ENCODE data around the gene KCNQ2.

DNA sequence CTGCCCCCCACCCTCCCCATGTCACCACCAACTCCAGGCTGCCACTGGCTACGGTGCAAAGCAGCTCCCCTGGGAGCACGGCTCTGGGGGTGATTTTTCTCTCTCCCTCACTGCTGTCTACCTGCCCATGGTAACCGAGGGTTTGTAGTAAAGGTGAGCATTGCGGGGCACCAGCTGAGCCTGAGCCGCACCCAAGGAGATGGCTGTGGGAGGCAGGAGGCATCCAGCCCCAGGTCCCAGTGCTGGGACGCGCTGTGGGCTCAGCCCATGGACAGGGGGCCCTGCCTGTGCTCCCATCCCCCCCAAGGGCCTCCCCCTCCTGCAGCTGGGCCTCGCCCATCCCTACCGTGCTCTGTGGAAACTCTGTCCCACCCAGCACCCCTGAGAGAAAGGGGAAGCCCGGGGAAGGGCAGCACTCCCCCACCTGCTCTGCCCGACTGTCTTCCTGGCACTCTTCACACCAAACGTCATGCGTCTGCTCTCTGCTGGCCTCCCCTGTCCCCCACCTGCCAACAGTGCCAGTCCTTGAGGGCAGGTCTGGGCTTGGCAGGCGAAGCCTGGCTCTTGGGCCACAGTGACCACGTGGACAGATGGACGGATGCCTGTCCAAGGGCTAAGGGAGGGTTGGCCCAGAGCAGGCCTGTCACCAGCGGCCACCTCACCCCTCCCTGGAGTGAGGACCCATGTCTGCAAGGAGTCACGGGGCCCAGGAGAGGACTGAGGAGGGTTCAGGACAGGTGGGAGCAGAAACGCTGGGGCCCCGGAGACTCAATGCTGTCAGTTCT is 107.5 kb downstream of the KCNQ2 start:
- TF ChIP-seq, protein P1, sequence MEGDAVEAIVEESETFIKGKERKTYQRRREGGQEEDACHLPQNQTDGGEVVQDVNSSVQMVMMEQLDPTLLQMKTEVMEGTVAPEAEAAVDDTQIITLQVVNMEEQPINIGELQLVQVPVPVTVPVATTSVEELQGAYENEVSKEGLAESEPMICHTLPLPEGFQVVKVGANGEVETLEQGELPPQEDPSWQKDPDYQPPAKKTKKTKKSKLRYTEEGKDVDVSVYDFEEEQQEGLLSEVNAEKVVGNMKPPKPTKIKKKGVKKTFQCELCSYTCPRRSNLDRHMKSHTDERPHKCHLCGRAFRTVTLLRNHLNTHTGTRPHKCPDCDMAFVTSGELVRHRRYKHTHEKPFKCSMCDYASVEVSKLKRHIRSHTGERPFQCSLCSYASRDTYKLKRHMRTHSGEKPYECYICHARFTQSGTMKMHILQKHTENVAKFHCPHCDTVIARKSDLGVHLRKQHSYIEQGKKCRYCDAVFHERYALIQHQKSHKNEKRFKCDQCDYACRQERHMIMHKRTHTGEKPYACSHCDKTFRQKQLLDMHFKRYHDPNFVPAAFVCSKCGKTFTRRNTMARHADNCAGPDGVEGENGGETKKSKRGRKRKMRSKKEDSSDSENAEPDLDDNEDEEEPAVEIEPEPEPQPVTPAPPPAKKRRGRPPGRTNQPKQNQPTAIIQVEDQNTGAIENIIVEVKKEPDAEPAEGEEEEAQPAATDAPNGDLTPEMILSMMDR (IDR thresholded peaks at IDR 0.05; ENCODE audit: low read depth, low read length, poor library complexity, severe bottlenecking): no peak
- TF ChIP-seq EZH2phosphoT487 (IDR thresholded peaks at IDR 0.05; ENCODE audit: borderline replicate concordance, low read length): no peak
